ENCODE measurements around the gene CSRNP2.
A peak's percentile ranks its signal among the peaks of the same experiment; 100 is the strongest.
"Not testable (repeated sequence)": the region's sequence is repeated elsewhere in the genome, so short reads cannot be mapped to it uniquely, and the experiment has no call there.

The CSRNP2 gene

GRCh38 chr12:51078346-51078745, 5.0 kb downstream of the CSRNP2 start:
- not testable (repeated sequence) for DNase-seq (ENCODE audit: low read depth in 2 of 3, low spot score in 2 of 3)

GRCh38 chr12:51077930-51078329, 5.5 kb downstream of the CSRNP2 start:
- no peak for DNase-seq (ENCODE audit: low read depth in 2 of 3, low spot score in 2 of 3)

GRCh38 chr12:51076236-51076930, 7.0 kb downstream of the CSRNP2 start:
- no peak for DNase-seq (ENCODE audit: low read depth in 2 of 3, low spot score in 2 of 3)

- no peak for DNase-seq (ENCODE audit: low read depth in 2 of 3, low spot score in 2 of 3)
Measured at GRCh38 chr12:51075390-51075789, 8.0 kb downstream of the CSRNP2 start.

- no peak for DNase-seq (ENCODE audit: low read depth in 2 of 3, low spot score in 2 of 3)
Measured at GRCh38 chr12:51071663-51072062, 11.7 kb downstream of the CSRNP2 start.

- no peak for DNase-seq (ENCODE audit: low read depth in 2 of 3, low spot score in 2 of 3)
Measured at GRCh38 chr12:51070004-51070403, 13.4 kb downstream of the CSRNP2 start.

GRCh38 chr12:51067771-51068170, 15.6 kb downstream of the CSRNP2 start:
- DNase-seq (ENCODE audit: low read depth in 2 of 3, low spot score in 2 of 3): no peak

GRCh38 chr12:51067229-51067628, 16.2 kb downstream of the CSRNP2 start:
- no peak for DNase-seq (ENCODE audit: low read depth in 2 of 3, low spot score in 2 of 3)

GRCh38 chr12:51065530-51065929, 17.9 kb downstream of the CSRNP2 start:
- DNase-seq (ENCODE audit: low read depth in 2 of 3, low spot score in 2 of 3): no peak

- no peak for DNase-seq (ENCODE audit: low read depth in 2 of 3, low spot score in 2 of 3)
Measured at GRCh38 chr12:51062631-51063397, 20.6 kb downstream of the CSRNP2 start.

- no peak for DNase-seq (ENCODE audit: low read depth in 2 of 3, low spot score in 2 of 3)
Measured at GRCh38 chr12:51059086-51059485, 24.3 kb downstream of the CSRNP2 start.

- DNase-seq (ENCODE audit: low read depth in 2 of 3, low spot score in 2 of 3): no peak
Measured at GRCh38 chr12:51056242-51056641, 27.2 kb downstream of the CSRNP2 start.

GRCh38 chr12:51055060-51055459, 28.3 kb downstream of the CSRNP2 start:
- no peak for DNase-seq (ENCODE audit: low read depth in 2 of 3, low spot score in 2 of 3)

GRCh38 chr12:51051787-51052186, 31.6 kb downstream of the CSRNP2 start:
- no peak for DNase-seq (ENCODE audit: low read depth in 2 of 3, low spot score in 2 of 3)

- DNase-seq (ENCODE audit: low read depth in 2 of 3, low spot score in 2 of 3): no peak
Measured at GRCh38 chr12:51049525-51049924, 33.9 kb downstream of the CSRNP2 start.

GRCh38 chr12:51048661-51049251, 34.6 kb downstream of the CSRNP2 start:
- no peak for DNase-seq (ENCODE audit: low read depth in 2 of 3, low spot score in 2 of 3)

GRCh38 chr12:51047655-51048540, 35.5 kb downstream of the CSRNP2 start, which contains the start of gene LETMD1:
Gene LETMD1 (plus strand): TSS chr12:51048327. CDS start chr12:51048357, 30 bp downstream.
- peak; percentile 74 to 85 (median 77) for DNase-seq (ENCODE audit: low read depth in 2 of 3, low spot score in 2 of 3)

GRCh38 chr12:51036279-51036678, 47.1 kb downstream of the CSRNP2 start:
- no peak for DNase-seq (ENCODE audit: low read depth in 2 of 3, low spot score in 2 of 3)

- no peak for DNase-seq (ENCODE audit: low read depth in 2 of 3, low spot score in 2 of 3)
Measured at GRCh38 chr12:51033457-51034089, 49.8 kb downstream of the CSRNP2 start.

- DNase-seq (ENCODE audit: low read depth in 2 of 3, low spot score in 2 of 3): no peak
Measured at GRCh38 chr12:51033048-51033447, 50.3 kb downstream of the CSRNP2 start.

GRCh38 chr12:51028813-51029150, 54.6 kb downstream of the CSRNP2 start:
- DNase-seq (ENCODE audit: low read depth in 2 of 3, low spot score in 2 of 3): no peak

All from activated CD8-positive, alpha-beta memory T cell treated with anti-CD3 and anti-CD28 coated beads for 48 hours (primary cell).